Caco-2 (cell line): ENCODE results near the gene DGCR6. TPM values are rescaled to one million over a fixed set of nuclear protein-coding genes. Genes with fewer than 3 reads are reported as not detected.
"Not testable (repeated sequence)": the region's sequence is repeated elsewhere in the genome, so short reads cannot be mapped to it uniquely, and the experiment has no call there.

Experiments used
- Bru-seq: library from RNA; stranded (reverse); fragments of 400-500 nt; gene quantifications from one replicate; lab custom pipeline; 2021; lab: Mats Ljungman, UMichigan
- BruChase-seq, 2 experiments: library from RNA; stranded (reverse); fragments of 400-500 nt; gene quantifications; one replicate each; lab custom pipeline; 2021; lab: Mats Ljungman, UMichigan
- BruUV-seq: library from RNA; stranded (reverse); fragments of 400-500 nt; replicated peaks from 2 replicates; lab custom pipeline; 2021; lab: Mats Ljungman, UMichigan
- CTCF ChIA-PET: fragments of 300-600 bp; sonication (Branson Sonifier 250); formaldehyde crosslinking; loops from one replicate; lab custom pipeline; 2022; ENCODE audit warnings: antibody characterized with exemption; lab: Charles Lee
- POLR2A ChIA-PET: fragments of 300-600 bp; sonication (Branson Sonifier 250); formaldehyde crosslinking; loops from one replicate; lab custom pipeline; 2022; ENCODE audit warnings: antibody characterized with exemption; lab: Charles Lee
- DNase-seq, 2 experiments: peaks; one replicate each; pipeline versions ENCODE4 v3.0.0 to v3.0.0-alpha.2; 2020 to 2022
- H3K27me3 ChIP-seq: replicated peaks from 2 replicates; pipeline ENCODE4 v1.6.0; 2011; ENCODE audit warnings: low read length; ENCODE audit not compliant: control insufficient read depth, insufficient read depth
- H3K36me3 ChIP-seq: 2 replicates; pipeline ENCODE4 v1.5.1; 2011; ENCODE audit warnings: low read length; ENCODE audit not compliant: control insufficient read depth, insufficient read depth
- H3K4me1 ChIP-seq: fragments of 250-450 bp; sonication (Bioruptor Pico); 2 replicates; pipeline ENCODE4 v1.5.1; 2020; ENCODE audit warnings: mild to moderate bottlenecking
- H3K4me3 ChIP-seq: 2 replicates; pipeline ENCODE4 v1.5.1; 2011; ENCODE audit warnings: low read depth, mild to moderate bottlenecking, control low read depth, low read length
- H3K9me3 ChIP-seq: fragments of 250-450 bp; sonication (Bioruptor Pico); 2 replicates; pipeline ENCODE4 v1.5.1; 2020; ENCODE audit warnings: mild to moderate bottlenecking, moderate library complexity
- H3K27ac Mint-ChIP-seq: one replicate; pipeline ENCODE4 v1.8.0; 2022; ENCODE audit warnings: mixed read lengths; ENCODE audit not compliant: unreplicated experiment
- H3K27me3 Mint-ChIP-seq: one replicate; pipeline ENCODE4 v1.8.0; 2022; ENCODE audit warnings: mixed read lengths; ENCODE audit not compliant: insufficient read depth, unreplicated experiment
- H3K36me3 Mint-ChIP-seq: one replicate; pipeline ENCODE4 v1.8.0; 2022; ENCODE audit warnings: mild to moderate bottlenecking, mixed read lengths; ENCODE audit not compliant: insufficient read depth, unreplicated experiment
- H3K4me1 Mint-ChIP-seq: one replicate; pipeline ENCODE4 v1.8.0; 2022; ENCODE audit warnings: low read depth, mixed read lengths; ENCODE audit not compliant: unreplicated experiment
- H3K4me3 Mint-ChIP-seq: one replicate; pipeline ENCODE4 v1.8.0; 2022; ENCODE audit warnings: mild to moderate bottlenecking, moderate library complexity, mixed read lengths; ENCODE audit not compliant: unreplicated experiment
- H3K9me3 Mint-ChIP-seq: one replicate; pipeline ENCODE4 v1.8.0; 2022; ENCODE audit warnings: mixed read lengths; ENCODE audit not compliant: unreplicated experiment
- intact Hi-C: fragments of 100-400 bp; cut with micrococcal nuclease; formaldehyde crosslinking; loops from one replicate; pipeline ENCODE4 v1.10.0; 2022; ENCODE audit not compliant: unreplicated experiment
- long read RNA-seq: library from polyadenylated mRNA; stranded (forward); transcript quantifications from one replicate; pipeline ENCODE4 v2.0.0, GENCODE V29; 2022
- total RNA-seq: library from RNA; stranded (reverse); gene quantifications from 2 replicates; pipeline ENCODE4 v1.2.3, GENCODE V29; 2022
- TF ChIP-seq, protein P1 (sequence below), 2 experiments: fragments of 200-600 bp in 1 of 2; IDR thresholded peaks; 1 replicate in 1 of 2; 2 replicates in 1 of 2; pipeline versions ENCODE4 v1.5.1 to v1.8.0; 2011 to 2022; ENCODE audit warnings: antibody characterized with exemption in 1 of 2, control low read depth in 1 of 2, inconsistent platforms in 1 of 2, low read depth in 1 of 2, low read length in 1 of 2, mild to moderate bottlenecking in 1 of 2, moderate library complexity in 1 of 2; ENCODE audit not compliant: insufficient read depth in 1 of 2, severe bottlenecking in 1 of 2, unreplicated experiment in 1 of 2

Gene DGCR6
- total RNA-seq (3.8 and 5.9 TPM in 2 replicates), Bru-seq, nascent RNA (percentile 18 among the genes with signal in this experiment), BruChase-seq, experiment 1, labeled RNA remaining after a 2-hour chase (percentile 24 among the genes with signal in this experiment), BruChase-seq, experiment 2, labeled RNA remaining after a 6-hour chase (percentile 26 among the genes with signal in this experiment)
- long read RNA-seq, partial matches to known transcripts = 0 of 1 reads
- long read RNA-seq, other reads (novel, unspliced or antisense) = 0 of 1 reads

DNA sequence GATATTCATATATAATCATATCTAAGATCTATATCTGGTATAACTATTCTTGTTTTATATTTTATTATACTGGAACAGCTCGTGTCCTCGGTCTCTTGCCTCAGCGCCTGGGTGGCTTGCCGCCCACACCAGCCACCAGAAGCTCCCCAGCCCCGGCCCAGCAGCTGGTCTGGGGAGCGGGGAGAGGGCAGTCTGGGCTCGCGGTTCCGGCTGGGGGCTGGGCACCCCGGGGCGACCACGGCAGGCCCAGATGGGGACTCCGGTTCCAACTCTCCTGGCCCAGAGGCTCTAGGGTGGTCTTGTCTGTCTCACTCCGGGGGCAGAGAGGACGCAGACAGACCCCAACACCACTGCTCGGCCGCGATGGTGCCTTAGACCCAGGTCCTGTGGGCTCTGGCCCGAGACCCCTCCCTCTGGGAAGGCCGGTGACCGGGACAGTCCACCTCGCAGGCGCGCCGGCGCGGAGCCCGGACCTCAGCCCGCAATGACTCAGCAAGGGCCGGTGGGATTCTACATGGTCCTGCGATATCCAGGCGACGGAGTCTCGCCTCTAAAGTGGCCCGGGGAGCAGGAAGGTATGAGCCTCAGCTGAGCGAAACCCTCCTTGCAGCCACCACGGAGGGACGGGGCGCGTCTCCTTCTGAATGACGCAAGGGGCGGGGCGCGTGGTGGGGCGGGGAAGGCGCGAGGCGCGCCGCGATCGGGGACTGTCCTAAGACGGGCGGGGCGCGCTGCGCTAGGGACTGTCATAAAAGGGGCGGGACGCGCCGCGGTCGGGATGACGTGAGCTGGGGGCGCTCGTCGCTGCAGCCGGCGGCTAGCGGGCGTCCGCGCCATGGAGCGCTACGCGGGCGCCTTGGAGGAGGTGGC, at the start of gene DGCR6:
TSS of gene DGCR6 (plus strand) at position 781 of the 870 bp plus-strand sequence. CDS start at position 836, 55 bp downstream.
- Histone ChIP-seq H3K4me3 (no peak within 1 kb of the TSS), H3K9me3 (no peaks in the 10 kb centered on the region), H3K36me3 (no peaks in the 10 kb centered on the region), H3K4me1 (no peaks in the 10 kb centered on the region), H3K27me3 (no peaks in the 10 kb centered on the region)
- ChIA-PET POLR2A (interaction anchor here (0.6 to 1.7 kb wide), 4 partner anchors 31 to 782 kb away, joined by 3 to 6 read pairs (median 5); partner anchors contain the start of genes C22orf39 and PRODH), CTCF (interaction anchor here (1.5 kb wide), 1 partner anchor 30 kb away, joined by 4 read pairs; the partner anchor contains the start of gene PRODH)
- no TSS peak for BruUV-seq
- H3K9me3 Mint-ChIP-seq = no peaks in the 10 kb centered on the region
- TF ChIP-seq, protein P1, sequence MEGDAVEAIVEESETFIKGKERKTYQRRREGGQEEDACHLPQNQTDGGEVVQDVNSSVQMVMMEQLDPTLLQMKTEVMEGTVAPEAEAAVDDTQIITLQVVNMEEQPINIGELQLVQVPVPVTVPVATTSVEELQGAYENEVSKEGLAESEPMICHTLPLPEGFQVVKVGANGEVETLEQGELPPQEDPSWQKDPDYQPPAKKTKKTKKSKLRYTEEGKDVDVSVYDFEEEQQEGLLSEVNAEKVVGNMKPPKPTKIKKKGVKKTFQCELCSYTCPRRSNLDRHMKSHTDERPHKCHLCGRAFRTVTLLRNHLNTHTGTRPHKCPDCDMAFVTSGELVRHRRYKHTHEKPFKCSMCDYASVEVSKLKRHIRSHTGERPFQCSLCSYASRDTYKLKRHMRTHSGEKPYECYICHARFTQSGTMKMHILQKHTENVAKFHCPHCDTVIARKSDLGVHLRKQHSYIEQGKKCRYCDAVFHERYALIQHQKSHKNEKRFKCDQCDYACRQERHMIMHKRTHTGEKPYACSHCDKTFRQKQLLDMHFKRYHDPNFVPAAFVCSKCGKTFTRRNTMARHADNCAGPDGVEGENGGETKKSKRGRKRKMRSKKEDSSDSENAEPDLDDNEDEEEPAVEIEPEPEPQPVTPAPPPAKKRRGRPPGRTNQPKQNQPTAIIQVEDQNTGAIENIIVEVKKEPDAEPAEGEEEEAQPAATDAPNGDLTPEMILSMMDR (IDR thresholded peaks at IDR 0.05; ENCODE audit: insufficient read depth in 1 of 2, low read depth in 1 of 2, low read length in 1 of 2, severe bottlenecking in 1 of 2, unreplicated experiment in 1 of 2) = no peak
- H3K4me3 Mint-ChIP-seq = no peak within 1 kb of the TSS
- intact Hi-C loops = no loop called here
- H3K27me3 Mint-ChIP-seq = no peaks in the 10 kb centered on the region
- no peaks in the 10 kb centered on the region for H3K4me1 Mint-ChIP-seq
- no peaks in the 10 kb centered on the region for H3K36me3 Mint-ChIP-seq
- no peak within 1 kb of the TSS for H3K27ac Mint-ChIP-seq
- no peak for DNase-seq

DNA sequence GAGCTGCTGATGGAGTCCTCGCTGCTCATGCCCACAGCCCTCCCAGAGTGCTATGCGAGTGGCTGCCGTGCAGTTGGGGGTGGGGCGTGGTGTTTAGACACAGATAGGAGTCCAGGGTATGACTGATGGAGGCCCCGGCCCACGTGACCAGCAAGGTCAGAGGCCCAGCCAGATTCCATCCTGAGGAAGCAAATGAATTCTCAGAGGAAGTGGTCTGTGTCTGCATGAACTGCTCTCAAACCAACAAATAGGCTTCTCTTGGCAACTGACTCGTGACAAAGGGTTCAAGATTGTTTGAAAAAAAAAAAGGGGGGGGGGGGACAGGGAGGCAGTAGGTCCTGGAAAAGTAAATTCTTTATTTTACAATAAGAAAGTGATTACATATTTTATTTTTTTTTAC, 46.8 kb upstream of the DGCR6 start:
- DNase-seq, H3K4me1 Mint-ChIP-seq, H3K9me3 Mint-ChIP-seq, BruUV-seq, CTCF ChIA-PET, H3K36me3 ChIP-seq, H3K27ac Mint-ChIP-seq, H3K4me1 ChIP-seq, H3K4me3 Mint-ChIP-seq, H3K36me3 Mint-ChIP-seq, H3K4me3 ChIP-seq, intact Hi-C loops, H3K9me3 ChIP-seq, POLR2A ChIA-PET, H3K27me3 ChIP-seq, H3K27me3 Mint-ChIP-seq: not testable (repeated sequence)

DNA sequence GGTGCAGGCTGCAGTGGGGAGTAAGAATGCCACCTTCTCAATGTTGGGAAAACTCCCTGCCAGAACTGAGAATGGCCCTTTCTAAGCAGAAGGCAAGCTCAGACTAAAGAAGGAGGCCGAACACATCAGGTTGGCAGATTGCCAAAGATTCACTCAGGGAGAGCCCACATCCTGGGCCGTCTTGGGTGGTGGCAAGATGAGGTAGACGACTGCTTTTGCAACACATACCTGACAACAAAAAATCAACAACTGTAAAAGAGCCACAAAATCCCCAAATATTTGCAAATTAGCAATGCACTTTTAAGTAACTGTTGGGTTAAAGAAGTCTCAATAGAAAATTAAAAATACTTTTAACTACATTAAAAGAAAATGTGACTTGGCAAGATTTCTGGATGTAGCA, 24.9 kb upstream of the DGCR6 start:
- H3K27me3 ChIP-seq, H3K36me3 Mint-ChIP-seq, H3K9me3 Mint-ChIP-seq, H3K4me3 Mint-ChIP-seq, BruUV-seq, intact Hi-C loops, H3K36me3 ChIP-seq, H3K4me3 ChIP-seq, DNase-seq, H3K9me3 ChIP-seq, H3K4me1 Mint-ChIP-seq, H3K4me1 ChIP-seq, CTCF ChIA-PET, H3K27me3 Mint-ChIP-seq, H3K27ac Mint-ChIP-seq, POLR2A ChIA-PET: not testable (repeated sequence)

DNA sequence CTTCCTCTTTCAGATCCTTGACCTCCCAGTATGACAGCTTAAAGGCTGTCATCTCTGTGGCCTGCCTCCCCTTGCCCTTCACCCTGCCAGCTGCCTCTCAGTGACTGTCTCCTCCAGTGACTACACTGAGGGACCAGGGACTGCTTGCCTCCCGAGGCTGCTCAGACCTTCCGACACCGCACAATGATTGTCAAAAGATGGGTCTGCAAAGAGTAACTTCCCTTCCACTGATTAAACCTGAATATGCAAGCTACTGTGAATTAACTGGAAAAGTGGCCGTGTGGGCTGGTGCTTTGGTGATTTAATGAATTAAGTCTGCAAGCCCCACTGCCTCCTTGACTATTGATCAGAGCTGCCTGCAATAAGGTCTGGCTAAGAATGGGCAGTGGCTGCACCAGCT, 21.7 kb upstream of the DGCR6 start:
- DNase-seq, H3K4me1 ChIP-seq, CTCF ChIA-PET, BruUV-seq, H3K4me1 Mint-ChIP-seq, H3K36me3 ChIP-seq, H3K36me3 Mint-ChIP-seq, intact Hi-C loops, H3K27me3 Mint-ChIP-seq, H3K9me3 ChIP-seq, H3K27ac Mint-ChIP-seq, H3K4me3 ChIP-seq, H3K4me3 Mint-ChIP-seq, H3K9me3 Mint-ChIP-seq, H3K27me3 ChIP-seq, POLR2A ChIA-PET: not testable (repeated sequence)
